LNCAP (cell line): Measurements from ENCODE around the gene PTPRN2.

Experiments used
- CTCF ChIP-seq: fragments of 450-650 bp; IDR thresholded peaks from 2 replicates; pipeline ENCODE4 v1.5.1; 2017; ENCODE audit warnings: mild to moderate bottlenecking

PTPRN2 gene

GRCh38 chr7:157518514-157519175 lies 1069.0 kb downstream of the PTPRN2 start:
- TF ChIP-seq CTCF = no peak

- TF ChIP-seq CTCF = no peak
Measured at GRCh38 chr7:157517782-157518513, 1069.7 kb downstream of the PTPRN2 start.

GRCh38 chr7:157516911-157517781 lies 1070.5 kb downstream of the PTPRN2 start:
- no peak for TF ChIP-seq CTCF

- no peak for TF ChIP-seq CTCF
Measured at GRCh38 chr7:157516311-157516710, 1071.3 kb downstream of the PTPRN2 start.

- no peak for TF ChIP-seq CTCF
Measured at GRCh38 chr7:157515342-157516041, 1072.1 kb downstream of the PTPRN2 start.

GRCh38 chr7:157514746-157515145 lies 1072.9 kb downstream of the PTPRN2 start:
- TF ChIP-seq CTCF = no peak

GRCh38 chr7:157514306-157514705 lies 1073.3 kb downstream of the PTPRN2 start:
- TF ChIP-seq CTCF = no peak
